ENCODE data around the gene DGKE.

The DGKE gene

DNA sequence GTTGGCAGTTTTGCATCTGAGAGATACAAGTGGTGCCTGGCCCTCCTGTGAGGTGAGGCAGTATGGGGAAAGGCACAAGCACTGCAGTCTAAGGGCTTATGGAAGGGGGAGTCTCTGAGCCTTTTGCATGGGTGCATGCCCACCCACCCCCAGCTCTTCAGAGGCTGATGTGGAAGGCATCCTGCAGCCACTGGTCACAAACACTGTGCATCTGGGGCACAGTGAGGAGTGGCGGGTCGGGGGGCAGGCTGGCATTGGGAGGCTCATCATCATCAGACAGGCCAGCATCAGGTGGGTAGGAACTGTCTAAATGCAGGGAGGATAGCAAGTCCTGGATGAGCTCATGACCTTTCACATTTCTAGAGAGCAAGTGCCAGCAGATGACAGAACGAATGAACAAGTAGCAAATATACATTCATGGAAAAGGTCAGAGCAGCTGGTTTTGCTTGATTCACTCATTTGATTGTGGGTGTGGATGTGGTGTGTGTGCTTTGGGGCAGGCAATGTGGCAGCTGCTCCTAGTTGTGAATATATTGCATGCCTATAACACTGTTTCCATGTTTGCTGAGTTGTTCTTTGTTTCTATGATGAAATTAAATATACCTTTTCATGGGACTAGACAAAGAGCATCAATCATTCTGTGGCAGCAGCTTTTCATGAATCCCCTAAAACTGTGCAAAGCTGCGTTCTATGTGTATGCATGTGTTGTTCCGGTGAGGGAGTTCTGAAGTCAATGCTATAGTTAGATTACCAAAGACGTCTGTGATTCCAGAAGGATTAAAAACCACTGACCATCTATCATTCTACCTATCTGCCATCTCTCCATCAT, 50.7 kb downstream of the DGKE start:
- ChIA-PET POLR2A (interaction anchor here (1.3 kb wide), 1 partner anchor 29 kb away, joined by 6 read pairs; the partner anchor contains the start of gene TRIM25), CTCF (no interaction called here)
- H3K9me3 ChIP-seq (ENCODE audit: control insufficient read depth, insufficient read depth, low read depth, low read length) = no peaks in the 10 kb centered on the region
- no peaks in the 10 kb centered on the region for H3K4me1 ChIP-seq (ENCODE audit: control insufficient read depth, insufficient read depth, low read length)
- H3K36me3 ChIP-seq (ENCODE audit: control insufficient read depth in 2 of 2, insufficient read depth in 1 of 2, low read length in 2 of 2) = peaks cover 0 to 31% of the 10 kb centered on the region in 2 experiments; a peak in 1 of 3 replicates
- no peak overlapping the region for H3K27ac ChIP-seq (ENCODE audit: extremely low read depth, low read depth, low read length)
- TF ChIP-seq, protein P1, sequence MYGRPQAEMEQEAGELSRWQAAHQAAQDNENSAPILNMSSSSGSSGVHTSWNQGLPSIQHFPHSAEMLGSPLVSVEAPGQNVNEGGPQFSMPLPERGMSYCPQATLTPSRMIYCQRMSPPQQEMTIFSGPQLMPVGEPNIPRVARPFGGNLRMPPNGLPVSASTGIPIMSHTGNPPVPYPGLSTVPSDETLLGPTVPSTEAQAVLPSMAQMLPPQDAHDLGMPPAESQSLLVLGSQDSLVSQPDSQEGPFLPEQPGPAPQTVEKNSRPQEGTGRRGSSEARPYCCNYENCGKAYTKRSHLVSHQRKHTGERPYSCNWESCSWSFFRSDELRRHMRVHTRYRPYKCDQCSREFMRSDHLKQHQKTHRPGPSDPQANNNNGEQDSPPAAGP (tag by site-specific recombination; IDR thresholded peaks at IDR 0.05) = no peak
- TF ChIP-seq ZNF16 (tag by site-specific recombination; IDR thresholded peaks at IDR 0.05; ENCODE audit: low read depth) (no peak), ZNF175 (tag by site-specific recombination; IDR thresholded peaks at IDR 0.05) (no peak), ZNF548 (tag by site-specific recombination; IDR thresholded peaks at IDR 0.05) (no peak), REPIN1 (tag by site-specific recombination; IDR thresholded peaks at IDR 0.05; ENCODE audit: low read depth) (no peak), ZNF223 (tag by site-specific recombination; IDR thresholded peaks at IDR 0.05) (no peak), ZNF561 (tag by site-specific recombination; IDR thresholded peaks at IDR 0.05; ENCODE audit: borderline replicate concordance) (no peak), INSM2 (tag by site-specific recombination; IDR thresholded peaks at IDR 0.05) (no peak), KLF16 (tag by site-specific recombination; IDR thresholded peaks at IDR 0.05) (no peak), ZBTB17 (tag by site-specific recombination; IDR thresholded peaks at IDR 0.05) (no peak), YY1 (tag by site-specific recombination; IDR thresholded peaks at IDR 0.05) (no peak), KLF9 (tag by site-specific recombination; IDR thresholded peaks at IDR 0.05; ENCODE audit: low read depth) (no peak), PRDM4 (tag by site-specific recombination; IDR thresholded peaks at IDR 0.05) (no peak), ZNF10 (tag by site-specific recombination; IDR thresholded peaks at IDR 0.05) (no peak), ZNF76 (tag by site-specific recombination; IDR thresholded peaks at IDR 0.05; ENCODE audit: borderline replicate concordance, low read depth) (no peak)
- TF ChIP-seq, protein P2, sequence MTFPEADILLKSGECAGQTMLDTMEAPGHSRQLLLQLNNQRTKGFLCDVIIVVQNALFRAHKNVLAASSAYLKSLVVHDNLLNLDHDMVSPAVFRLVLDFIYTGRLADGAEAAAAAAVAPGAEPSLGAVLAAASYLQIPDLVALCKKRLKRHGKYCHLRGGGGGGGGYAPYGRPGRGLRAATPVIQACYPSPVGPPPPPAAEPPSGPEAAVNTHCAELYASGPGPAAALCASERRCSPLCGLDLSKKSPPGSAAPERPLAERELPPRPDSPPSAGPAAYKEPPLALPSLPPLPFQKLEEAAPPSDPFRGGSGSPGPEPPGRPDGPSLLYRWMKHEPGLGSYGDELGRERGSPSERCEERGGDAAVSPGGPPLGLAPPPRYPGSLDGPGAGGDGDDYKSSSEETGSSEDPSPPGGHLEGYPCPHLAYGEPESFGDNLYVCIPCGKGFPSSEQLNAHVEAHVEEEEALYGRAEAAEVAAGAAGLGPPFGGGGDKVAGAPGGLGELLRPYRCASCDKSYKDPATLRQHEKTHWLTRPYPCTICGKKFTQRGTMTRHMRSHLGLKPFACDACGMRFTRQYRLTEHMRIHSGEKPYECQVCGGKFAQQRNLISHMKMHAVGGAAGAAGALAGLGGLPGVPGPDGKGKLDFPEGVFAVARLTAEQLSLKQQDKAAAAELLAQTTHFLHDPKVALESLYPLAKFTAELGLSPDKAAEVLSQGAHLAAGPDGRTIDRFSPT (tag by site-specific recombination; IDR thresholded peaks at IDR 0.05) = no peak
- TF ChIP-seq, protein P3, sequence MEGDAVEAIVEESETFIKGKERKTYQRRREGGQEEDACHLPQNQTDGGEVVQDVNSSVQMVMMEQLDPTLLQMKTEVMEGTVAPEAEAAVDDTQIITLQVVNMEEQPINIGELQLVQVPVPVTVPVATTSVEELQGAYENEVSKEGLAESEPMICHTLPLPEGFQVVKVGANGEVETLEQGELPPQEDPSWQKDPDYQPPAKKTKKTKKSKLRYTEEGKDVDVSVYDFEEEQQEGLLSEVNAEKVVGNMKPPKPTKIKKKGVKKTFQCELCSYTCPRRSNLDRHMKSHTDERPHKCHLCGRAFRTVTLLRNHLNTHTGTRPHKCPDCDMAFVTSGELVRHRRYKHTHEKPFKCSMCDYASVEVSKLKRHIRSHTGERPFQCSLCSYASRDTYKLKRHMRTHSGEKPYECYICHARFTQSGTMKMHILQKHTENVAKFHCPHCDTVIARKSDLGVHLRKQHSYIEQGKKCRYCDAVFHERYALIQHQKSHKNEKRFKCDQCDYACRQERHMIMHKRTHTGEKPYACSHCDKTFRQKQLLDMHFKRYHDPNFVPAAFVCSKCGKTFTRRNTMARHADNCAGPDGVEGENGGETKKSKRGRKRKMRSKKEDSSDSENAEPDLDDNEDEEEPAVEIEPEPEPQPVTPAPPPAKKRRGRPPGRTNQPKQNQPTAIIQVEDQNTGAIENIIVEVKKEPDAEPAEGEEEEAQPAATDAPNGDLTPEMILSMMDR (tag by site-specific recombination; IDR thresholded peaks at IDR 0.05) = no peak
- TF ChIP-seq, protein P4, sequence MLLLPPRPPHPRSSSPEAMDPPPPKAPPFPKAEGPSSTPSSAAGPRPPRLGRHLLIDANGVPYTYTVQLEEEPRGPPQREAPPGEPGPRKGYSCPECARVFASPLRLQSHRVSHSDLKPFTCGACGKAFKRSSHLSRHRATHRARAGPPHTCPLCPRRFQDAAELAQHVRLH (tag by site-specific recombination; IDR thresholded peaks at IDR 0.05) = no peak
- no peak overlapping the region for H3K4me3 ChIP-seq (ENCODE audit: low read depth, low read length)

Data from HEK293 (cell line).